Adrenal gland (tissue), 12 donors: ENCODE data around the gene TSPAN9. TPM values are rescaled to one million over a fixed set of nuclear protein-coding genes. Genes with fewer than 3 reads are reported as not detected.

Experiments
- DNase-seq, 7 donors: peaks; one replicate each; pipeline ENCODE4 v3.0.0-alpha.2; 2019 to 2020
- H3K27ac ChIP-seq, 5 donors: fragments of 200-600 bp; sonication (generic) in 4 of 5; 1 replicate in 3 of 5; 2 replicates in 2 of 5; pipeline versions ENCODE4 v1.5.1 to v1.8.0; 2016 to 2020; ENCODE audit warnings: mild to moderate bottlenecking in 1 of 5
- H3K27me3 ChIP-seq: fragments of 200-600 bp; 2 replicates; pipeline ENCODE4 v1.8.0; 2021
- H3K36me3 ChIP-seq, 2 donors: fragments of 200-600 bp; replicated peaks in 1 of 2; 1 replicate in 1 of 2; 2 replicates in 1 of 2; pipeline versions ENCODE4 v1.5.1 to v1.8.0; 2018 to 2022
- H3K4me1 ChIP-seq, 2 donors: fragments of 200-600 bp; replicated peaks in 1 of 2; 1 replicate in 1 of 2; 2 replicates in 1 of 2; pipeline versions ENCODE4 v1.5.1 to v1.8.0; 2018 to 2021
- H3K4me3 ChIP-seq, 4 donors: fragments of 200-600 bp; sonication (generic) in 3 of 4; one replicate each; pipeline ENCODE4 v1.5.1; 2016 to 2018
- H3K9me3 ChIP-seq, 3 donors: fragments of 200-600 bp; sonication (generic) in 1 of 3; replicated peaks in 1 of 3; 1 replicate in 2 of 3; 2 replicates in 1 of 3; pipeline versions ENCODE4 v1.5.1 to v1.8.0; 2016 to 2021
- POLR2A ChIP-seq, 2 donors: fragments of 450-650 bp; IDR thresholded peaks; one replicate each; pipeline ENCODE4 v1.6.1; 2017; ENCODE audit warnings: antibody characterized with exemption in 2 of 2, mild to moderate bottlenecking in 2 of 2, moderate library complexity in 1 of 2
- WGBS, 4 donors: extraction: QIAGEN DNeasy Blood & Tissue Kit in 2 of 4; methylation state at CpG; one replicate each; pipeline versions ENCODE4 v1.1.5 to v1.1.7; 2013 to 2017; 5-methylcytosine and 5-hydroxymethylcytosine counted together
- intact Hi-C, 2 donors: fragments of 100-400 bp; cut with DNase I; formaldehyde crosslinking; loops; one replicate each; pipeline versions ENCODE4 v1.14.1 to v1.15.0; 2022 to 2023
- polyA plus RNA-seq, 3 donors: library from polyadenylated mRNA; stranded (reverse); fragments of 200-250 nt in 2 of 3; fragments of 350-450 nt in 1 of 3; fragmentation: Illumina TruSeq in 1 of 3; extraction: RNeasy Lipid Tissue Mini Kit (QIAGEN cat#74804) in 1 of 3; gene quantifications; one replicate each; pipeline ENCODE4 v1.2.3, GENCODE V29; 2013 to 2014
- total RNA-seq, 9 donors: library from RNA; depleted of rRNA in 4 of 9; stranded (reverse); fragments of >200 nt in 4 of 9; fragments of 120-200 nt in 1 of 9; fragmentation: NEBNext Ultra II Directional in 1 of 9; extraction: Animal tissue kit (Norgen Biotek cat#: 25700) in 1 of 9; gene quantifications; one replicate each; pipeline versions ENCODE4 v1.1.0 to v1.2.4, GENCODE V29; 2013 to 2023
- TF ChIP-seq, protein P1 (sequence below), 6 experiments: fragments of 450-650 bp in 4 of 6; fragments of 200-600 bp in 2 of 6; sonication (generic) in 1 of 6; IDR thresholded peaks; 1 replicate in 5 of 6; 2 replicates in 1 of 6; pipeline versions ENCODE4 v1.5.1 to v1.8.0; 2016 to 2021; ENCODE audit warnings: antibody characterized with exemption in 6 of 6, mild to moderate bottlenecking in 2 of 6, moderate library complexity in 1 of 6
- donor health status: healthy with polysubstance abuse.
- donor health status: Bipolar disorder and iron deficiency.
- donor health status: DM: yes; HTN: yes; CAD: no.
- donor health status: DM: no; HTN: no; CAD: no.
- donor health status: DM: no; HTN: no; CAD: no.
- donor health status: DM: yes; HTN: yes; CAD: no.

Gene TSPAN9
- total and polyA plus RNA-seq, 12 donors: 12.4 to 31.4 (median 22.4) TPM

GRCh38 chr12:3223601-3224529 is 146.7 kb downstream of the TSPAN9 start:
- H3K4me1 ChIP-seq: peaks cover 5 to 6% of the 10 kb centered on the region in 2 donors
- intact Hi-C loops: no loop called here

GRCh38 chr12:3224530-3224903 is 147.3 kb downstream of the TSPAN9 start:
- Histone ChIP-seq H3K4me1 (no peaks in the 10 kb centered on the region), H3K27ac (no peak overlapping the region), H3K9me3 (no peaks in the 10 kb centered on the region), H3K27me3 (no peaks in the 10 kb centered on the region), H3K36me3 (no peaks in the 10 kb centered on the region), H3K4me3 (no peak overlapping the region)
- no peak for TF ChIP-seq POLR2A (IDR thresholded peaks at IDR 0.05)
- TF ChIP-seq, protein P1, sequence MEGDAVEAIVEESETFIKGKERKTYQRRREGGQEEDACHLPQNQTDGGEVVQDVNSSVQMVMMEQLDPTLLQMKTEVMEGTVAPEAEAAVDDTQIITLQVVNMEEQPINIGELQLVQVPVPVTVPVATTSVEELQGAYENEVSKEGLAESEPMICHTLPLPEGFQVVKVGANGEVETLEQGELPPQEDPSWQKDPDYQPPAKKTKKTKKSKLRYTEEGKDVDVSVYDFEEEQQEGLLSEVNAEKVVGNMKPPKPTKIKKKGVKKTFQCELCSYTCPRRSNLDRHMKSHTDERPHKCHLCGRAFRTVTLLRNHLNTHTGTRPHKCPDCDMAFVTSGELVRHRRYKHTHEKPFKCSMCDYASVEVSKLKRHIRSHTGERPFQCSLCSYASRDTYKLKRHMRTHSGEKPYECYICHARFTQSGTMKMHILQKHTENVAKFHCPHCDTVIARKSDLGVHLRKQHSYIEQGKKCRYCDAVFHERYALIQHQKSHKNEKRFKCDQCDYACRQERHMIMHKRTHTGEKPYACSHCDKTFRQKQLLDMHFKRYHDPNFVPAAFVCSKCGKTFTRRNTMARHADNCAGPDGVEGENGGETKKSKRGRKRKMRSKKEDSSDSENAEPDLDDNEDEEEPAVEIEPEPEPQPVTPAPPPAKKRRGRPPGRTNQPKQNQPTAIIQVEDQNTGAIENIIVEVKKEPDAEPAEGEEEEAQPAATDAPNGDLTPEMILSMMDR (IDR thresholded peaks at IDR 0.05): no peak
- 78 to 87% (median 84%) methylated on average over 7 to 19 of the region's 19 CpGs for WGBS, 4 donors
- intact Hi-C loops: no loop called here
- no peak for DNase-seq

More at GRCh38 chr12:3223601-3224529, 146.7 kb downstream of the TSPAN9 start:
- TF ChIP-seq POLR2A (IDR thresholded peaks at IDR 0.05): no peak
- TF ChIP-seq, protein P1 (IDR thresholded peaks at IDR 0.05): no peak
- H3K27me3 ChIP-seq: no peaks in the 10 kb centered on the region
- WGBS, 4 donors: 88 to 94% (median 89%) methylated on average over 17 to 18 of the region's 18 CpGs
- no peak overlapping the region for H3K4me3 ChIP-seq
- no peaks in the 10 kb centered on the region for H3K9me3 ChIP-seq
- no peak for DNase-seq
- H3K36me3 ChIP-seq: no peaks in the 10 kb centered on the region
- no peak overlapping the region for H3K27ac ChIP-seq

DNA sequence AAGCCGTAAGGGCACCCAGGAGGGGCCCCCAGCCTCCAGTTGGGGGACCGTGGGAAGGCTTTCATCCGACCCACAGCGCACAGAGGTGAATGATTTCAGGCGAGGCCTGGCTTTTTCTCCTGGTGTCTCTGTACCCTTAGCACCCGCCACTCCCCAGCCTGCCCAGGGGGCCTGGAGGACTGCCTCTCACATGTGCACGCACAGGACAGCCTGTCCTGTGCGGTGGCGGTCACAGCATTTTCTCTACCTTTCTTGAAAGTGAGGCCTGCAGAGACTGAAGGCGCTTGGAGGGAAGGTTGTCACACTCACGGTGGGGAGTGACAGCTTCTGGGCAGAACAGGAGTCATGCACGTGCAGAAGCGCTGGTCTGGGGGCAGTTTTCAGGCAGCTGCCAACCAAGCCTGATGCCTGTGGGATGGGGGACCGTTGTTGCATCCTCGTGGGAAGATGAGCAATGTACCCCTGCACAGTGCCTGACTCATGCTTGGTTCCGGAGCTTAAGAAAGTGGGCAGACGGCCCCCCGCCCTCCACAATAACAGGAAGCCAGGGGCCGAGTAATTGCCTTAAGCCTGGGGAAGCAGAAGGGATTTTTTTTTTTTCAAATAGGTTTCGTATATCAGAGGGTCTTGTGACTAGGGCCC is 148.1 kb downstream of the TSPAN9 start:
- TF ChIP-seq, protein P1 (IDR thresholded peaks at IDR 0.05): no peak
- no peak for TF ChIP-seq POLR2A (IDR thresholded peaks at IDR 0.05)
- no peak overlapping the region for H3K27ac ChIP-seq
- H3K9me3 ChIP-seq: no peaks in the 10 kb centered on the region
- no peaks in the 10 kb centered on the region for H3K4me1 ChIP-seq
- no peak overlapping the region for H3K4me3 ChIP-seq
- WGBS, 4 donors: 78 to 87% (median 83%) methylated on average over 14 to 20 of the region's 20 CpGs
- no peak for DNase-seq
- intact Hi-C loops: no loop called here
- no peaks in the 10 kb centered on the region for H3K27me3 ChIP-seq
- H3K36me3 ChIP-seq: no peaks in the 10 kb centered on the region

DNA sequence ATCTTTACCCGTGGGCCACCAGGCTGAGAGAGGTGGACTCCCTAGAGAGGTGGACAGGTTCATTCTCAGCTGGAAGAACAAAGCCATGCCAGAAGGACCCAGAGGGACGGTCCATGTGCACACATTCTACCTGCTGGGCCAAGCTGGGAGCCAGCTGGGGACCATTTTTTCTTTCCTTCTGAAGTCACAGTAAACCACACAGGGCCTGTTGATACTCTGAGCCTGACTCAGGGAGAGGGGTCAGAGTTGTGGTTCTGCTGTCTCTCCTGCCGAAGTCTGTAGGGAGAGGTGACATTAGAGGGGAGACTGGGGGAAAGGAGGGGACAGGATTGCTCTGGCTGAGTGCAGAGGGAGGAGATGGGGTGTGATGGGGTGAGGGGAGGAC is 148.6 kb downstream of the TSPAN9 start:
- intact Hi-C loops: no loop called here
- no peaks in the 10 kb centered on the region for H3K27me3 ChIP-seq

More for the DNA sequence above, 148.6 kb downstream of the TSPAN9 start:
- no peak for DNase-seq
- Histone ChIP-seq H3K27ac (no peak overlapping the region), H3K9me3 (no peaks in the 10 kb centered on the region), H3K36me3 (no peaks in the 10 kb centered on the region), H3K4me1 (no peaks in the 10 kb centered on the region), H3K4me3 (no peak overlapping the region)
- 68 to 83% (median 74%) methylated on average over 3 of the region's 3 CpGs for WGBS, 4 donors
- TF ChIP-seq, protein P1 (IDR thresholded peaks at IDR 0.05): no peak
- TF ChIP-seq POLR2A (IDR thresholded peaks at IDR 0.05): no peak
